HEK293T (cell line): ENCODE results near the gene SLC35E2B.
"Not testable (repeated sequence)": the region's sequence is repeated elsewhere in the genome, so short reads cannot be mapped to it uniquely, and the experiment has no call there.

Experiments used
- CTCF ChIA-PET: fragments of 350-600 bp; formaldehyde crosslinking; extraction: SDS; loops from one replicate; lab custom pipeline; 2021; ENCODE audit warnings: antibody characterized with exemption, inconsistent platforms; lab: Yijun Ruan, JAX
- POLR2A ChIA-PET: fragments of 350-600 bp; formaldehyde crosslinking; extraction: SDS; loops from one replicate; lab custom pipeline; 2020; ENCODE audit warnings: antibody characterized with exemption, inconsistent platforms; lab: Yijun Ruan, JAX
- DNase-seq: peaks from one replicate; pipeline ENCODE4 v3.0.0; 2012; ENCODE audit warnings: mixed read lengths; ENCODE audit errors: extremely low spot score
- ARNT ChIP-seq: fragments of 450-650 bp; IDR thresholded peaks from 2 replicates; pipeline ENCODE4 v1.6.1; 2017; ENCODE audit warnings: mild to moderate bottlenecking
- BHLHE40 ChIP-seq: fragments of 450-650 bp; IDR thresholded peaks from 2 replicates; pipeline ENCODE4 v1.6.1; 2016; ENCODE audit warnings: mild to moderate bottlenecking, moderate library complexity, borderline replicate concordance
- CTBP1 ChIP-seq: fragments of 450-650 bp; IDR thresholded peaks from 2 replicates; pipeline ENCODE4 v1.6.1; 2016; ENCODE audit warnings: borderline replicate concordance
- ELF4 ChIP-seq: fragments of 450-650 bp; IDR thresholded peaks from 2 replicates; pipeline ENCODE4 v1.6.1; 2017; ENCODE audit warnings: antibody characterized with exemption
- FOXA1 ChIP-seq: fragments of 450-650 bp; IDR thresholded peaks from 2 replicates; pipeline ENCODE4 v1.6.1; 2016; ENCODE audit warnings: mild to moderate bottlenecking
- FOXK2 ChIP-seq: fragments of 450-650 bp; IDR thresholded peaks from 2 replicates; pipeline ENCODE4 v1.6.1; 2016; ENCODE audit warnings: mild to moderate bottlenecking
- FOXM1 ChIP-seq: fragments of 450-650 bp; IDR thresholded peaks from 2 replicates; pipeline ENCODE4 v1.6.1; 2017; ENCODE audit warnings: mild to moderate bottlenecking, borderline replicate concordance
- HDGF ChIP-seq: fragments of 450-650 bp; IDR thresholded peaks from 2 replicates; pipeline ENCODE4 v1.6.1; 2017; ENCODE audit warnings: antibody characterized with exemption, borderline replicate concordance
- L3MBTL2 ChIP-seq: fragments of 450-650 bp; conservative IDR thresholded peaks from 2 replicates; pipeline ENCODE4 v1.6.1; 2016; ENCODE audit warnings: mild to moderate bottlenecking
- LEF1 ChIP-seq: fragments of 450-650 bp; IDR thresholded peaks from 2 replicates; pipeline ENCODE4 v1.6.1; 2017; ENCODE audit warnings: mild to moderate bottlenecking, borderline replicate concordance
- NFRKB ChIP-seq: fragments of 450-650 bp; IDR thresholded peaks from 2 replicates; pipeline ENCODE4 v1.6.1; 2016; ENCODE audit warnings: mild to moderate bottlenecking, moderate library complexity
- SP1 ChIP-seq: fragments of 450-650 bp; IDR thresholded peaks from 2 replicates; pipeline ENCODE4 v1.6.1; 2017
- SUZ12 ChIP-seq: fragments of 450-650 bp; IDR thresholded peaks from 2 replicates; pipeline ENCODE4 v1.6.1; 2016; ENCODE audit warnings: mild to moderate bottlenecking
- TARDBP ChIP-seq: fragments of 450-650 bp; IDR thresholded peaks from 2 replicates; pipeline ENCODE4 v1.6.1; 2016
- ZNF384 ChIP-seq: fragments of 450-650 bp; IDR thresholded peaks from 2 replicates; pipeline ENCODE4 v1.6.1; 2016
- TF ChIP-seq, protein P1 (sequence below): fragments of 450-650 bp; IDR thresholded peaks from 2 replicates; pipeline ENCODE4 v1.6.1; 2016

SLC35E2B gene

GRCh38 chr1:1724035-1724864 is 31.7 kb upstream of the SLC35E2B start, which contains the start of gene CDK11A:
TSS of gene CDK11A (minus strand) at chr1:1724357. CDS start at chr1:1722818, 1,539 bp downstream.
- peak; percentile 79 for TF ChIP-seq ELF4
- peak; percentile 89 for DNase-seq
- POLR2A ChIA-PET, result interaction anchor here (0.6 to 1.0 kb wide), 2 partner anchors 53 to 109 kb away, joined by 3 to 4 read pairs; partner anchors contain the start of gene MIB2
- CTCF ChIA-PET, result not testable (repeated sequence)

- TF ChIP-seq NFRKB (no peak), HDGF (no peak), LEF1 (no peak), ZNF384 (no peak), ARNT (no peak), FOXA1 (no peak), BHLHE40 (no peak), CTBP1 (no peak), TARDBP (no peak), SUZ12 (no peak), SP1 (no peak), FOXK2 (no peak), FOXM1 (no peak), ELF4 (no peak), L3MBTL2 (no peak)
- TF ChIP-seq, protein P1, sequence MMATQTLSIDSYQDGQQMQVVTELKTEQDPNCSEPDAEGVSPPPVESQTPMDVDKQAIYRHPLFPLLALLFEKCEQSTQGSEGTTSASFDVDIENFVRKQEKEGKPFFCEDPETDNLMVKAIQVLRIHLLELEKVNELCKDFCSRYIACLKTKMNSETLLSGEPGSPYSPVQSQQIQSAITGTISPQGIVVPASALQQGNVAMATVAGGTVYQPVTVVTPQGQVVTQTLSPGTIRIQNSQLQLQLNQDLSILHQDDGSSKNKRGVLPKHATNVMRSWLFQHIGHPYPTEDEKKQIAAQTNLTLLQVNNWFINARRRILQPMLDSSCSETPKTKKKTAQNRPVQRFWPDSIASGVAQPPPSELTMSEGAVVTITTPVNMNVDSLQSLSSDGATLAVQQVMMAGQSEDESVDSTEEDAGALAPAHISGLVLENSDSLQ, result no peak
- CTCF ChIA-PET, result no interaction called here
- POLR2A ChIA-PET, result no interaction called here
- no peak for DNase-seq
Observed at GRCh38 chr1:1721201-1721600, 28.6 kb upstream of the SLC35E2B start.

- POLR2A ChIA-PET, CTCF ChIA-PET, DNase-seq: not testable (repeated sequence)
Observed at GRCh38 chr1:1715109-1715883, 22.7 kb upstream of the SLC35E2B start.

DNA sequence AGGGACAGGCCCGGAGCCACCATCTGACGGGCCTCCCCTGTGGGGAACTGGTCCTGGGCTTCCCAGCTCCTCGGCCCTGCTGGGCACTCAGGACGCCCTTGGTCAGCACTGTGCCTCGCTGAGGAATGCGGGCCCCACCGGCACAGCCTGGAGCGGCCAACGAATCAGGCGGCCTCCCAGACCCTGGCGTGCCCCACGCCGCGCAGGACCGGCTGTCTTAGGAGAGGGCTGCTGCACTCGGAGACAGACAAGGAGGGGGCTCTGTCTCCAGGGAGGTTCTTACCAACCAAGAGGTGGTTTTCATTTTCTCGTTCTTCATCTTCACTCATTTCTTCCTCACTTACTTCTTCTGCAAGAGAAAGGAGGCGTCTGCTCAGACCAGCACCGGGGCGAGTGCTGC is 15.3 kb upstream of the SLC35E2B start:
- CTCF ChIA-PET, POLR2A ChIA-PET, DNase-seq: not testable (repeated sequence)

GRCh38 chr1:1707241-1707640 is 14.6 kb upstream of the SLC35E2B start:
- POLR2A ChIA-PET, DNase-seq, CTCF ChIA-PET: not testable (repeated sequence)

GRCh38 chr1:1705623-1706022 is 13.0 kb upstream of the SLC35E2B start:
- CTCF ChIA-PET, DNase-seq, POLR2A ChIA-PET: not testable (repeated sequence)

DNA sequence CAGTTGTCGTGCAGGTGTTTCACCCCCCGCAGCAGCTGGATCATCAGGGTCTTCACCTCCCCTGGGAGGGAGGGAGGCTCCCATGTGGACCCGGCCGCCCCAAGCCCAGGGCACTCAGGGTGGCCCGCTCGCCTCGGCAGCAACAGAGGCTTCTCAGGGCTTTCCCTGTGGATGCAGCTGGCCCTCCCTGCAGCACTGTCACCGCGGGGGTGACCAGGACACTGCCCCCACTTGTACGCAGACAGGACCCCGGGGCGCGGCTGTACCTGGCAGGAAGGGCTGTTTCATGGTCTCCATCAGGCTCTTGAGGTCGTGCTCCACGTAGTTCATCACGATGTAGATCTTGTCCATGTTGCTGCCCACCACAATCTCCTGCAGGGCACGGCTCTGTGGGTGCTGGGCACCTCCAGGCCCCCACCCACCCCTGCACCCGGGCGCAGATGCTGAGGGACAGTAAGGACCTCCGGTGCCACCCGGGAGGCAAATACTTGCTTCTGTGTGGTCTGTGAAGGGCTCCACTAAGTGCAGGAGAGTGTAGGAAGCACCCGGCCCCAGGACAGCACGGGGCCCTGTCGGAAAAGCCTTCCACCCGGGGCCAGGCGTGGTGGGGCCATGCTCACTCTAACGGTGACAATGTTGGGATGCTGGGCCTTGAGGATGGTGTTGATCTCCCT is 11.8 kb upstream of the SLC35E2B start:
- CTCF ChIA-PET, POLR2A ChIA-PET, DNase-seq: not testable (repeated sequence)

DNA sequence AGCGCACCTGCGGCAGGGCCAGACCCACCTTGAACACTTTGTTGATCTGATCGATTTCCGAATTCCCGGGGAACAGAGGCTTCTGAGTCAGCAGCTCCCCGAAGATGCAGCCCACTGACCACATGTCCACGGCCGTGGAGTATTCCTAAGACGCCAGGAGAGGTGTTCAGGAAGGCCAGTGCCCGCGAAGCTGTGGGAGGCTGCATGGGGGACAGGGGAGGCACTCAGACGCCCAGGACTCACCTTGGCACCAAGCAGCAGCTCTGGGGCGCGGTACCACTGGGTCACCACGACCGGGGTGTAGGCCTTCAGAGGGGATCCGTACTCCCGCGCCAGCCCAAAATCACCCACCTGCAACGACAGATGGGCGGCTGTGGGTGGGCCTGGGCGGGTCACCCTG is 11.2 kb upstream of the SLC35E2B start:
- POLR2A ChIA-PET, result no interaction called here
- TF ChIP-seq HDGF (no peak), NFRKB (no peak), FOXK2 (no peak), ELF4 (no peak), ARNT (no peak), LEF1 (no peak), BHLHE40 (no peak), TARDBP (no peak), SP1 (no peak), SUZ12 (no peak), CTBP1 (no peak), ZNF384 (no peak), L3MBTL2 (no peak), FOXA1 (no peak)
- TF ChIP-seq, protein P1, result no peak
- no peak for DNase-seq

GRCh38 chr1:1702506-1702905 is 9.9 kb upstream of the SLC35E2B start:
- POLR2A ChIA-PET, DNase-seq, CTCF ChIA-PET: not testable (repeated sequence)

More for the DNA sequence above, 11.2 kb upstream of the SLC35E2B start:
- CTCF ChIA-PET, result no interaction called here

- DNase-seq, CTCF ChIA-PET, POLR2A ChIA-PET: not testable (repeated sequence)
Observed at GRCh38 chr1:1700557-1700956, 8.0 kb upstream of the SLC35E2B start.

GRCh38 chr1:1700067-1700466 is 7.5 kb upstream of the SLC35E2B start:
- POLR2A ChIA-PET, CTCF ChIA-PET, DNase-seq: not testable (repeated sequence)

GRCh38 chr1:1699061-1699460 is 6.5 kb upstream of the SLC35E2B start:
- POLR2A ChIA-PET, DNase-seq, CTCF ChIA-PET: not testable (repeated sequence)
